ENCODE data around the gene GIMAP6. TPM values are rescaled to one million over a fixed set of nuclear protein-coding genes. Genes with fewer than 3 reads are reported as not detected.
"Not testable (repeated sequence)": the region's sequence is repeated elsewhere in the genome, so short reads cannot be mapped to it uniquely, and the experiment has no call there.

Gene GIMAP6
- total RNA-seq, 8 experiments from 2014 or later: 0.05 to 0.62 (median 0.31) TPM; not detected in 3

DNA sequence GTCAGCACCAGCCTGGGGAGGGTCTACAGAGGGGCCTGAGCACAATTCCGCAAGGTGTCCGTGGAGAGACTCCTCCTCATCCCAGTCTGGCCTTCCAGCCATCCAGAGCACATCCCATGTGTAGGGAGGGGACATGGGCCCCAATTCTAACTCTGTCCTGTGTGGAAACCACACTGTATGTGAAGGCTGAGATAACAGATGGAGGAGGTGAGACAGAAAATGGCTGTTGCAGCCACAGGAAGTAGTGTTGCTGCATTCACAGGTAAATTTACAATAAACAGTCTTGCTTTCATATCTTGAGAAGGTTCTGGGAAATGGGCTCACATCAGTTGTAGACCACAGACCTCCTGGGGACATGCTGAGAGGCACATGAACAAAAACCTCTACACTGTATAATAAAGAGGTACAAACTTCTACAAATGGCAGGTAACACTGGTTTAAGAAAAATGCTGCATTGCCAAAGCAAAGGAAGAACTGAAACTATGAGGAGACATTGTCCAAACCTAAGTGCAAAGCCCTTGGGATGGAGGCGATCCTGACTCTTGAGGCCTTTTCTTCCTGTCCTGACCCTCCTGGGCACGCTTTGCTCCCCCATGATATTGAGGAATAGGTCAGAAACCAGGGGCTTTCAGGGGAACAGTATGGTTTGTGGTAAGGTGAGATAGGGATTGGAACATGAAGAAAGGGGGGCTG lies 31.8 kb upstream of the GIMAP6 start:
- H3K4me1 ChIP-seq (replicated peaks in 1 of 2): no peaks in the 10 kb centered on the region
- no peak for ATAC-seq (replicated peaks in 6 of 8)
- 0 to 100% (median 49%) methylated on average over 1 to 4 of the region's 4 CpGs; no CpG with 5 or more reads in 3 of the 10 experiments for WGBS, 10 experiments

DNA sequence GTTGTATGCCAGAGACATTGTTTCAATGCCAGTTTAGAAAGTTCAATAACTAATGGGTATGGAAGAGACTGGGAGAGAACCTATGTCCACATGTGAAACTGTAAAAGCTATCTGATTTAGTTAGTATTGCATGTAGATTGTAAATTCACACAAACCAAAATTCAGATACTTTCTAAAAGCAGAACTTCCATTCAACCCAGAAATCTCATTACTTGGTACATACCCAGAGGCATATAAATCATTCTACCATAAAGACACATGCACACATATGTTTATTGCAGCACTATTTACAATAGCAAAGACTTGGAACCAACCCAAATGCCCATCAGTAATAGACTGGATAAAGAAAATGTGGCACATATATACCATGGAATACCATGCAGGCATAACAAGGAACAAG lies 30.6 kb upstream of the GIMAP6 start:
- ATAC-seq (replicated peaks in 6 of 8); H3K27ac ChIP-seq; H3K4me1 ChIP-seq (replicated peaks in 1 of 2); in situ Hi-C loops (cut with MboI; ENCODE audit: low pct_unique_long_range_greater_than_20kb in 2 of 9, low sequenced_read_pairs in 9 of 9, unreplicated experiment in 9 of 9); H3K4me3 ChIP-seq: not testable (repeated sequence)

More for the DNA sequence above, 31.8 kb upstream of the GIMAP6 start:
- Histone ChIP-seq H3K27ac (no peak overlapping the region), H3K4me3 (no peak overlapping the region)
- in situ Hi-C loops (cut with MboI; ENCODE audit: low pct_unique_long_range_greater_than_20kb in 2 of 9, low sequenced_read_pairs in 9 of 9, unreplicated experiment in 9 of 9): no loop called here

DNA sequence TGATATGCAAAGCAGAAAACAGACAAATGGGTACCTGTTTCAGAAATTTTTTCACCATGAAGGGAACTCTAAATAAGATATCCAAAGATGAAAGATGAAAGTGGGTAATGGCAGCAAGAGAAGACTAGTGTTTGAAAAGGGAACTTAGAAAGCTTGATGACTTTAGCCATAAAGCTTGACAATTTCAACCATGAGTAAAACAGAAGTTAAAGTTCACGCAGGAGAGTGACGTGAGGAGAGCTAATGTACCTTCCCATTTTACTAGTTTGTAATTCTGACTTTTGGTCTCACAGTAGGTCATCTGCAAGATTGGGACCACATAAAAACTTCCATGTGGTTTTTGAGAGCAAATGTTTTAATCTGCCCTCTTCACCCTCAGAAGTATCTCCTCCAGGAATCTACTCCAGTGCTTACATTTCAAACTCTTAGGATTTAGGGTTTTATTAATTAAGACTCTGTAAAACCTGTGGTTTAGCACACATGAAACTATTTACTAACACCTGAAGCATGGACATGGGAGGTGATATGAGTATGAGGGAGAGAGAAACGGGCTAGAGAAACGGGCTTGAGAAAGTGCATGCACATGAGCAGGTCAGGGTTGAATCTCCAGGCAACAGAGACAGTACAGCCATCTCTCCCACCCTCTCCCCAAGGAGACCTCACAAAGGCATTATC lies 28.9 kb upstream of the GIMAP6 start:
- ATAC-seq (replicated peaks in 6 of 8): no peak
- in situ Hi-C loops (cut with MboI; ENCODE audit: low pct_unique_long_range_greater_than_20kb in 2 of 9, low sequenced_read_pairs in 9 of 9, unreplicated experiment in 9 of 9): no loop called here
- H3K27ac ChIP-seq: no peak overlapping the region
- 0 to 100% (median 83%) methylated on average over 1 to 4 of the region's 4 CpGs; no CpG with 5 or more reads in 1 of the 10 experiments for WGBS, 10 experiments
- no peaks in the 10 kb centered on the region for H3K4me1 ChIP-seq (replicated peaks in 1 of 2)
- no peak overlapping the region for H3K4me3 ChIP-seq

DNA sequence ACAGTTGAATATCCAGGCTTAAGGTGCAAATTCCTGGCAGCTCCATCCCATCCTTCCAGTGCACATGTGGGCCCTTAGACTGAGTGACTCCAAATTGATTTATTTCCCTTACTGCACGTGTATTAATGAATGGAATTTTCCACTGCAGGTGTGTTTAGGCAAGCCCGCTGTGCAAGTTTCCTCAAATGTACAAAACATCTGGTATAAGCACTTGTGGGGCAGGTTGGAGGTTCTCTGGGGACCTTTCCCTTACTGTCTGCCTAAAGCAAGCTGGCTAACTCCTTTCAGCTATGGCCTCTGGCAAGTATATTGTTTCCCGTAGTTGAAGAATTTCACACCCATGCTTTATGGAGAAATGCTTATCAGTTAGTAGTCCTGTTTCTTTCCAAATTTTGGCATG lies 25.3 kb upstream of the GIMAP6 start:
- H3K4me1 ChIP-seq (replicated peaks in 1 of 2): no peaks in the 10 kb centered on the region
- no peak overlapping the region for H3K4me3 ChIP-seq
- no peak for ATAC-seq (replicated peaks in 6 of 8)
- in situ Hi-C loops (cut with MboI; ENCODE audit: low pct_unique_long_range_greater_than_20kb in 2 of 9, low sequenced_read_pairs in 9 of 9, unreplicated experiment in 9 of 9): no loop called here
- no peak overlapping the region for H3K27ac ChIP-seq
- WGBS, 10 experiments: 0 to 100% (median 53%) methylated on average over 1 to 3 of the region's 3 CpGs; no CpG with 5 or more reads in 2 of the 10 experiments

DNA sequence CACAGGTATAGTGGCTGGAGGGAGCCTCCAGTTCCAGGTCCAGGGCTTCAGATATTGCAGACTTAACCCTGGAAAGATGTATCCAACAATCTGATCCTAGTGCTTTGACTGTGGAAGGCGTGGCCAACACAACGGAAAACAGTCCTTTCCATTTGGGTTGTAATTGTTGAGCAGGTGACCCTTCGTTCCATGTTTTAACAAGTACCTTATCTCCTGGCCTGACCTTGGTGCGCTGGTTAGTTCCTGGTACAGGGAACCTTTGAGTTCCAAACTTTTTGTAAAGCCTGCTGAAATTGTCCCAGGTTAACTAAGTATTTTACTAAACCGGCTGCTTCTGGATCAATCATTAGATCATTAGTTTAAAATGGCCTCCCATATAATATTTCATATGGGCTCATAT lies 23.9 kb upstream of the GIMAP6 start:
- H3K4me1 ChIP-seq (replicated peaks in 1 of 2): no peaks in the 10 kb centered on the region
- no peak overlapping the region for H3K27ac ChIP-seq
- 0 to 100% (median 75%) methylated on average over 1 to 5 of the region's 5 CpGs for WGBS, 10 experiments
- in situ Hi-C loops (cut with MboI; ENCODE audit: low pct_unique_long_range_greater_than_20kb in 2 of 9, low sequenced_read_pairs in 9 of 9, unreplicated experiment in 9 of 9): no loop called here
- no peak for ATAC-seq (replicated peaks in 6 of 8)
- no peak overlapping the region for H3K4me3 ChIP-seq

DNA sequence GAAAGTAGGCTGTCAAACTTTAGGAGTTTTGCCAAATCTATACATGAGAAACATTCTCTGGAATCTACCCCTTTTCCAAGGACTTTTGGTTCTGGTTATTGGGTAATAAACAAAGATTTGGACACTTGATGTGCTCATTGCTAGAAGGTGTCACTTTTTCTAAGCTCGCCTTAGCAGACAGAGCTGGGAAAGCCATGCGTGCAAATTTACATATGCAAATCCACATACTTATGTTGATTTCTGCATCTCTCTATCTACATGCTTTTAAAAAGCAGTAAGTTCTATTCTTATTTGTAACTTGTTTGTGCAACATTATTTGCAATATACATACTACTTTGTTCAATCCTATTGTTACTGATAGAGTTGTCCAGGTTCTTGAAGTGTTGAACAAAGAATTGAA lies 22.5 kb upstream of the GIMAP6 start:
- in situ Hi-C loops (cut with MboI; ENCODE audit: low pct_unique_long_range_greater_than_20kb in 2 of 9, low sequenced_read_pairs in 9 of 9, unreplicated experiment in 9 of 9): no loop called here
- ATAC-seq (replicated peaks in 6 of 8): peak in 3 of 8 experiments; percentile 58 to 73 (median 62)
- H3K4me1 ChIP-seq (replicated peaks in 1 of 2): no peaks in the 10 kb centered on the region
- H3K27ac ChIP-seq: no peak overlapping the region
- no peak overlapping the region for H3K4me3 ChIP-seq
- WGBS, 10 experiments: 0 to 83% (median 56%) methylated on average over 1 to 2 of the region's 2 CpGs; no CpG with 5 or more reads in 3 of the 10 experiments

DNA sequence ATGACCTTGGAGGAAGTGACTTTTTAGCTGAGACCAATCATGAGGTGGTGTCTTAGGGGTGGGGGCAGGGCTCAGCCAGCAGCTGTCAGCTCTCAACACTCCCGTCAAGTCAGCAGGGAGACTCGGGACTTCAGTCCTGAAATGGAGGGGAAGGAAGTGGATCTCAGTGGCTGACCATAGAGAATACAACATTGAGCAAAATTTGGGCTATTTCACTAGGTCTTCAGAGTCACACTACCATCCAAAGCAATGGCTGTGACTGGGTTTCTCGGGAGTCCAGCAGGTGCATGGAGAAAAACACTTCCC lies 16.8 kb upstream of the GIMAP6 start:
- in situ Hi-C loops (cut with MboI; ENCODE audit: low pct_unique_long_range_greater_than_20kb in 2 of 9, low sequenced_read_pairs in 9 of 9, unreplicated experiment in 9 of 9): no loop called here
- no peaks in the 10 kb centered on the region for H3K4me1 ChIP-seq (replicated peaks in 1 of 2)
- ATAC-seq (replicated peaks in 6 of 8): no peak
- no peak overlapping the region for H3K4me3 ChIP-seq
- no peak overlapping the region for H3K27ac ChIP-seq
- 0 to 53% (median 24%) methylated on average over 2 to 3 of the region's 3 CpGs; no CpG with 5 or more reads in 4 of the 10 experiments for WGBS, 10 experiments

DNA sequence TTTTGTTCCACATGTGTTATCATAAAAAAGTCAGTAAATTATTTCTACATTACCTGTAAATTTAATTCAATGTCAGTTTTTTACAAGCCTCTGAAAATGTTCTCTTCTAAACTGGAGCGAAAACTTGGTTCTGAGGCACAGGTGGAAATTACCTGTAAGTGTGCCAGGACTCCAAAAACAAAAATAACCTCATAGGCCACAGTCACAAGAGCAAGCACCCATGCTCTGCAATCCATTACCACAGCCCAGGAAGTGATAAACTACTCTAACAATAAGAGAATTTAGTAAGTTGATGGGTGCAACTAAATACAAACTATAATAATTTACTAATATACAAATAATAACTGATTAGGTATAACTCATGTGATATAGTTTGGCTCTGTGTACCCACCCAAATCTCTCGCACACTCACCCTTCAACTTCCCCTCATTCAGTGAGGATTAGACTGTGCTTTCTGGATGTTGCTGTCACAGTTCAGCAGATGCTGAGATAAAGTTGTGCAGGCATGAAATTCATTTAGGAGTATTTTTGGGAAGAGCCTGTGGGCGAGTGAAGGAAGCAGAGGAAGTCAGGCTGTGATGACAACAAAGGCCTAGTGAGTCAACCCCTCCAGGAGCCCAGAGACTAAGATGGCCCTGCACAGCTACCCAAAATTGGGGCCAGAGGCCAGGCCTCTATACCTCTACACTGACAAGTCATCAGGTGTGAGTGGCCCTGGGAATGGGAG lies 16.3 kb upstream of the GIMAP6 start:
- no peaks in the 10 kb centered on the region for H3K4me1 ChIP-seq (replicated peaks in 1 of 2)
- in situ Hi-C loops (cut with MboI; ENCODE audit: low pct_unique_long_range_greater_than_20kb in 2 of 9, low sequenced_read_pairs in 9 of 9, unreplicated experiment in 9 of 9): no loop called here
- 0 to 100% (median 48%) methylated on average over 1 to 3 of the region's 3 CpGs for WGBS, 10 experiments
- no peak overlapping the region for H3K27ac ChIP-seq
- no peak overlapping the region for H3K4me3 ChIP-seq
- no peak for ATAC-seq (replicated peaks in 6 of 8)

DNA sequence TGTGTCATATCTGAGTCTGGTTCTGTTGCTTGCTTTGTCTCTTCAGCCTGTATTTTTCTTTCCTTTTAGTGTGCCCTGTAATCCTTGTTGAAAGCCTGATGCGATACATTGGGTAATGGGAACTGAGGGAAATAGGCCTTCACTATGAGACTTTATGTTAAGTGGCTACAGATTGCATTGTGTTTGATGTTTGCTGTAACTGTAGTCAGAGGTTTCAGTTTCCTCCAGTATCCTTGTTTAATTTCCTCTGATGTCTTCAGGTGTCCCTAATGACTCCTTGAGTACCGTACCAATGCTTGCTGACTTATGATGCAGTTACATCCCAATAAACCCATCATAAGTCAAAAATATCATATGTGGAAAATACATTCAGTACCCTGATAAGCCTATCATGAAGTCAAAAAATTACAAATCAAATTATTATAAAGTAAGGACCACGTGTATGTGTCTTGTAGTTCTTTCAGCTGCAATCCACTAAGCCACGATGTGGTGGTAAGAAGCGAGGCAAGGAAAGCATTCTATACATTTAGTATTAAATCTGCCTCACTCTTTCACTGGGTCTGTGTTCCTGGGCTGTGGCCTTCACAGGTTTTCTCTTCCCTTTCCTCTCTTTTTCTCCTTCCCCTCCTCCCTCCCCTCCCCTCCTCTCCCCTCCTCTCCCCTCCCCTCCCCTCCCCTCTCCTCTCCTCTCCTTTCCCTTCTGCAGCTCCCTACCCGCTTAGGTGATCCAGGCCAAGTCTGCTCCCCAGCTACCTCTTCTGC lies 13.3 kb upstream of the GIMAP6 start:
- H3K4me1 ChIP-seq (replicated peaks in 1 of 2): no peaks in the 10 kb centered on the region
- H3K4me3 ChIP-seq: no peak overlapping the region
- no peak for ATAC-seq (replicated peaks in 6 of 8)
- WGBS, 10 experiments: 0 to 100% (median 57%) methylated on average over 1 to 4 of the region's 6 CpGs
- in situ Hi-C loops (cut with MboI; ENCODE audit: low pct_unique_long_range_greater_than_20kb in 2 of 9, low sequenced_read_pairs in 9 of 9, unreplicated experiment in 9 of 9): no loop called here
- H3K27ac ChIP-seq: no peak overlapping the region

DNA sequence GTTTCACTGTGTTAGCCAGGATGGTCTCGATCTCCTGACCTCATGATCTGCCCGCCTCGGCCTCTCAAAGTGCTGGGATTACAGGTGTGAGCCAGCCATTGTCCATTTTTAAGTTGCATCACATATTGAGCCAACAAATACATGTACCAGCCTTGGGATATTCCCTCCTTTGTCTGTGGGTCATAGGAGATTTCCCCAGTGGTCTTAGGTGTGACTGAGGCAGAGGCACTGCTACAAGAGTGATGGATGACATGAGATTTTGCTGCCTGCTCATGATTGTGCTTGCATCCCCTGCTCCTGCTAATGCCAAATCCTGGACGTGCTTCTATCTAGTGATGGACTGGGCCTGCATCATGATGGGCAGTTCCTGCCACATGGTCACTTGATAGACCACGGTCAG lies 10.7 kb upstream of the GIMAP6 start:
- no peak overlapping the region for H3K4me3 ChIP-seq
- 76 to 86% (median 79%) methylated on average over 1 to 4 of the region's 5 CpGs; no CpG with 5 or more reads in 6 of the 10 experiments for WGBS, 10 experiments
- no peaks in the 10 kb centered on the region for H3K4me1 ChIP-seq (replicated peaks in 1 of 2)
- H3K27ac ChIP-seq: no peak overlapping the region
- no peak for ATAC-seq (replicated peaks in 6 of 8)
- in situ Hi-C loops (cut with MboI; ENCODE audit: low pct_unique_long_range_greater_than_20kb in 2 of 9, low sequenced_read_pairs in 9 of 9, unreplicated experiment in 9 of 9): no loop called here

DNA sequence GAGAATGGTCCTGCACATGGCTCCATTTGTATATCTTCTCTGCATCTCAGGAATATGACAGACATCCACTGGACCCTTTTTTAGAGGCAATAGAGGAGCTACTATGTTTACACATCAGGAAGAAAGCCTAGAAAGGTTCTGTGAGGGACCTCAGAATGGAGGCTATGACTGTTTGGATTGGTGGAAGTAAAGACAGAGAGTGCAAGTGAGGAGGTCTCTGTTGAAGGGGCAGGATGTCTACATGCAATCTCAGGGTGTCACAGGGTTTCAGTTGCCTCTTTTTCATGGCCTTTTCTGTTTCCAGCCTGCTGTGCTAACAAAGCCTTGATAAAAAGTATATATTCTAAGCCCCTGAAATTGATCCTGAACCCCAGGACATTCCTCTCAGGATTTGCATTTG lies 9.7 kb upstream of the GIMAP6 start:
- Histone ChIP-seq H3K4me1 (replicated peaks in 1 of 2) (no peaks in the 10 kb centered on the region), H3K4me3 (no peak overlapping the region), H3K27ac (no peak overlapping the region)
- no peak for ATAC-seq (replicated peaks in 6 of 8)
- in situ Hi-C loops (cut with MboI; ENCODE audit: low pct_unique_long_range_greater_than_20kb in 2 of 9, low sequenced_read_pairs in 9 of 9, unreplicated experiment in 9 of 9): no loop called here

DNA sequence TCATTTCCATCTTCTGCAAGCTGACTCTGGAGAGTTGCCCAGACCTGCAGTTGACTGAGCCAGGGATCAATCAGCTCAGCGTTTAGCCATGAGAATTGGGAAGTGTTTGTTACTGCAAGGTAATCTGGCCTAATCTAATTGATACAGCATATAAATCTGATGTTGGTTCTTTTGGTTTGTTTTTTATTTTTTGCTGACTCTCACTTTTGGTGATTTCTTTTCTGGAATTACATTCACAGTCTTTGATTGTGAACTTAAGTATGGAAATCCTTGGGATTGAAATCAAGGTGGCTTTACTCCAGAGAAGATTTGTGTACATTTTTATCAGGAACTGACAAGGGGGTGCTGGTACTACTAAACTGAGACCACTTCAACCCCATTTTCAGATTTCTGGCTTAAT lies 1.7 kb upstream of the GIMAP6 start:
- Histone ChIP-seq H3K4me3 (no peak overlapping the region), H3K4me1 (replicated peaks in 1 of 2) (no peaks in the 10 kb centered on the region), H3K27ac (no peak overlapping the region)
- ATAC-seq (replicated peaks in 6 of 8): no peak
- 0 to 100% (median 86%) methylated on average over 1 of the region's 1 CpG; no CpG with 5 or more reads in 2 of the 10 experiments for WGBS, 10 experiments
- in situ Hi-C loops (cut with MboI; ENCODE audit: low pct_unique_long_range_greater_than_20kb in 2 of 9, low sequenced_read_pairs in 9 of 9, unreplicated experiment in 9 of 9): no loop called here

All from motor neuron (in vitro differentiated cells).